Measurements from ENCODE around the gene SGPL1.

Gene SGPL1

DNA sequence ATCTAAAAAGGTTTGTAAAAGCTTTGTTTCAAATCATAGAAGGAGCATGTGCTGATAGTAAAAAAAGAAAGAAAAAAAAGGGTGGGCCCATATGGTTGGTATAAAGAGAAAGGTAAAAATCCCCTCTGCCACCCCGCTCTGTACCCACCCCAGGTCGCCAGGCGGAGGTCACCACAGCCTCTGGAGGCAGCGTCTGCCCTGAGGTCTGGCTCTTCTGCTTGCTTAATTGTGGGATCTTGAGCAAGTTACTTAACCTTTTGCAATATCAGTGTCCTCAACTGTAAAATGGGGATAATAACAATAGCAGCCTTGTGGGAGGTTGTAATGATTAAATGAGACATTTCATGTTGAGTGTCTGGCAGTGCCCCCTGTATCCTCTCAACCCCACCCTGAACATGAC is 83.3 kb downstream of the SGPL1 start:
- DNase-seq (ENCODE audit: low spot score), result no peak
- H3K9me3 Mint-ChIP-seq, result no peaks in the 10 kb centered on the region
- no peak overlapping the region for H3K27ac Mint-ChIP-seq
- no peaks in the 10 kb centered on the region for H3K36me3 Mint-ChIP-seq (ENCODE audit: low read depth)
- H3K27me3 Mint-ChIP-seq (ENCODE audit: low read depth), result peaks cover 4% of the 10 kb centered on the region
- no peak overlapping the region for H3K4me3 Mint-ChIP-seq
- H3K4me1 Mint-ChIP-seq (ENCODE audit: low read depth), result no peaks in the 10 kb centered on the region

DNA sequence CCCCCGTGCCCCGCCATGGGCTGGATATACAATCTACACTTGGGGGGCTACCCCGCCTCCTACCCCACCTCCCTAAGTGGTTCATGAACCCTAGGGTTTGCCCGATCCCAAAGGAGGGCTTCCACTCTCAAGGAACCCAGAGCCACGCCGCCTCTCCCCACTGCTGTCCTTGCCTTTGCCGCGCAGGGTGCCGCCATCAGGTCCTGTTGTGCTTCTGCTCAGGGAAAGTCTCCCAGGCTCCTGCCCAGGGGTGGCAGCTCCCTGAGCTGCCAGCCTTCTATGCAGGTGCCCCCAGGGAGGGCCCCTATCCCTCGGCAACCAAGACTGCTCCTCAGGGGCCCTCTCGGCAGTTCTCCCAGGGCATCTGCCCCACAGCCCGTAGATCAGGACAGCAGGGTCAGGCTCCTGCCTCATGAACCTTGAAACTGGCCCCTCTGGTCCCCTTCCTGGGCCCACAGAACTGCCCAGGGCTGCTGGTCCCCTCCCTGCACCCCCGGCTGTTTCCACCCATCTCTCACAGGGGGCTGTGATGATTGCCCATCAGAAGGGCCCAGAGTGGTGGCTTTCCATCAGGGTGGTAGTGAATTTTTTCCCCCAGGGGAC is 85.6 kb downstream of the SGPL1 start:
- Mint-ChIP-seq H3K36me3 (ENCODE audit: low read depth) (no peaks in the 10 kb centered on the region), H3K27me3 (ENCODE audit: low read depth) (peaks cover 4% of the 10 kb centered on the region), H3K9me3 (no peaks in the 10 kb centered on the region), H3K4me3 (no peak overlapping the region), H3K27ac (no peak overlapping the region), H3K4me1 (ENCODE audit: low read depth) (no peaks in the 10 kb centered on the region)
- DNase-seq (ENCODE audit: low spot score), result no peak

DNA sequence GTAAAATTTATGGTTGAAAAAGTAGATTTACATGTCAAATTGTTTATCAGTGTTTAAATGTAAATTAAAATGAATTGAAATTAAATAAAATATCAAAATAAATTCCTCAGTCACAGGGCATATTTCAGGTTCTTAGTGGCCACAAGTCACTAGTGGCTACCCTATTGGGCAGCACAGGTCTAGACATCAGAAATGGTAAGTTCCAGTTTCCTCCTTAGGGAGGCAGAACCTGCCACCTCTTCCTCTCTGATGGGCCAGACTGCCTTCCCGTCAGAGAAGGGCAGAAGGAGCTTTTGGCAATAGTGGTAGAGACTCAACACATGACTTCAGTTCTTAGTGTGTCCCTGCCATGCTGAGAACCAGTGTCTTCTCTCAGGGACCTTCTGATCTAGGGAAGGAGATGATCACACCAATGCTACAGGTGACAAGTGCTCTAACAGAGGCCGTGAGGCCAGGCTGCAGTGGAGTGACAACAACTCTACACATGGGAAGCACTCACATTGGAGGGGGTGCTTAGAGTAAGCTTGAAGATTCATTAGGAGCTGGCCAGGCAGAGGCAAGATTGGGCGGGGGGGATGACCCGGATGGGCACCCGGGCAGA is 87.0 kb downstream of the SGPL1 start:
- H3K27ac Mint-ChIP-seq, result no peak overlapping the region
- H3K9me3 Mint-ChIP-seq, result no peaks in the 10 kb centered on the region
- H3K36me3 Mint-ChIP-seq (ENCODE audit: low read depth), result no peaks in the 10 kb centered on the region
- H3K4me1 Mint-ChIP-seq (ENCODE audit: low read depth), result no peaks in the 10 kb centered on the region
- DNase-seq (ENCODE audit: low spot score), result no peak
- H3K27me3 Mint-ChIP-seq (ENCODE audit: low read depth), result peaks cover 4% of the 10 kb centered on the region
- H3K4me3 Mint-ChIP-seq, result no peak overlapping the region

DNA sequence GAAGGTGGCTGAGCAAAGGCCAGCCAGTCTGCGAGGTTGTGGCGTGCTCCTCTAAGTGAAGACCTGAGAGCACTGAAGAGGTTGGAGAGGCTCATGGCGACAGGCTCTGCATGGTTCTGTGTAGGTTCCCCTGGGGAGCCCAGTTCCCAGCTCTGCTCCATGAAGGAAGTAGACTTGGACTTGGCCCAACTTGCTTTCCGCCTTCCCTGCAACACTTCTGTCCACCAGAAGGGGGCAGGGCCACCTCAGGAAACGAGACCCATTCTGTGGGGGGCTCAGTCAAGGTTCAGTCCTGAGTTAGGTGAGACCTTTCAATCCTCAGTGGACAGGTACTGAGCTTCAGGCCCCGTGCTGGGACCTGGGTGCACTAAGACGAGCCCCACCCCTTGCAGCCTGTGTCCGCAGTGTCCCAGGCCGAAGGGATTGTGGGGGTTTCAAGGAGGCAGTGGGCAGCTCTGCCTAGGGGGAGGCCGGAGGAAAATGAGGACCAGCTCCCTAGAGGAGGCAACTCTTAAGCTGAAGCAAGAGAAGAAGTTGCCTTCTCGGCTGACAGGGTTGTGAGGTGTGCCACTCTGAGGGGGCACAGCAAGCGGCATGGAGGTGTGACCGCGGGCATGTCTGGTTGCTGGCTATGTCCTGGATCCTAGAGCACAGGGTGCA is 87.6 kb downstream of the SGPL1 start:
- Mint-ChIP-seq H3K4me1 (ENCODE audit: low read depth) (no peaks in the 10 kb centered on the region), H3K27me3 (ENCODE audit: low read depth) (peaks cover 4% of the 10 kb centered on the region), H3K9me3 (no peaks in the 10 kb centered on the region), H3K4me3 (no peak overlapping the region), H3K36me3 (ENCODE audit: low read depth) (no peaks in the 10 kb centered on the region), H3K27ac (no peak overlapping the region)
- no peak for DNase-seq (ENCODE audit: low spot score)

DNA sequence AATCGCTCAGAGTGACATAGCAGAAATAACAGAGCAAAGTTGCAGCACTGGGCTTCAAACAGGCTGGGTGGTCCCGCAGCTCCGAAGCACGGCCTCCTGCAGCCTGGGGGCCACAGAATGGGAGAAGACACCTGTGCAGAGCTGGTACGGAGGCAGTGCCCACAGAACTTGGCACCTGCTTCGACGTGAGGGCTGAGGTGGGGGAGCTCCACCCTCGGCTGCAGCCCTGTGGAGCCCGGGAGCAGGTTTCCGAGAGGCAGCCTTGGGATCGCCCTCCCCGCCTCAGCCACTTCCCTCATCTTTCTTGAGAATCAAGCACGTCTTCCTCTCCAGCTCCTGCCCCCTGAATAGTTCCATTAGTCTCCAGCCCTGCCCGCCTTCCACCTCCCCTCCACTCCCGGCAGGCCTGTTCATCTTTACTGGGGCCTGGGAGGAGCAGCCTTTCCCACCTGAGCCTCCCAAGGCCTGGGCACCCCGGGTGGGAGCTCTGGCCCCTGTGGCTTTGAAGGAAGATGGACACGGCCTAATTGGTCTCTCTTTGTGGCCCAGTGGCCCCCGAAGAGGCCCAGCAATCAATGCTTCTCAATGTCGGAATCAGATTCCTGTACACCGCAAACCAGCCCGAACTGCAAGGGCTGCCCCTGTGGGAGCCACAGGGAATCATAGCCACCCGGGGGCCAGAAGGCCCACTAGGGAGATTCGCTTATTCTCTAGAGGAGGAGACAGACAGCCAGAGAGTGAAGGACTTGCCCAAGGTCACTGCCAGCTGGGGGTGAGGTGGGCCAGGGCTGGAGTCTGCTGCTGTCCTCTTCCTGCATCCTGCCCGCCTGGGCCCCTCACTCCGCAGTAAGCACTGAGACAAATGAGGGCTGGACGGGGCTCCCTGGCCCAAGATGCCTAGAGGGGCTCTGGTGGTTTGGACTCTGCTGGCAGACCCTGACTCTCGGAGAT is 89.6 kb downstream of the SGPL1 start:
- no peaks in the 10 kb centered on the region for H3K27me3 Mint-ChIP-seq (ENCODE audit: low read depth)
- H3K36me3 Mint-ChIP-seq (ENCODE audit: low read depth), result no peaks in the 10 kb centered on the region
- no peak overlapping the region for H3K27ac Mint-ChIP-seq
- DNase-seq (ENCODE audit: low spot score), result no peak
- H3K4me3 Mint-ChIP-seq, result no peak overlapping the region
- no peaks in the 10 kb centered on the region for H3K9me3 Mint-ChIP-seq
- no peaks in the 10 kb centered on the region for H3K4me1 Mint-ChIP-seq (ENCODE audit: low read depth)

DNA sequence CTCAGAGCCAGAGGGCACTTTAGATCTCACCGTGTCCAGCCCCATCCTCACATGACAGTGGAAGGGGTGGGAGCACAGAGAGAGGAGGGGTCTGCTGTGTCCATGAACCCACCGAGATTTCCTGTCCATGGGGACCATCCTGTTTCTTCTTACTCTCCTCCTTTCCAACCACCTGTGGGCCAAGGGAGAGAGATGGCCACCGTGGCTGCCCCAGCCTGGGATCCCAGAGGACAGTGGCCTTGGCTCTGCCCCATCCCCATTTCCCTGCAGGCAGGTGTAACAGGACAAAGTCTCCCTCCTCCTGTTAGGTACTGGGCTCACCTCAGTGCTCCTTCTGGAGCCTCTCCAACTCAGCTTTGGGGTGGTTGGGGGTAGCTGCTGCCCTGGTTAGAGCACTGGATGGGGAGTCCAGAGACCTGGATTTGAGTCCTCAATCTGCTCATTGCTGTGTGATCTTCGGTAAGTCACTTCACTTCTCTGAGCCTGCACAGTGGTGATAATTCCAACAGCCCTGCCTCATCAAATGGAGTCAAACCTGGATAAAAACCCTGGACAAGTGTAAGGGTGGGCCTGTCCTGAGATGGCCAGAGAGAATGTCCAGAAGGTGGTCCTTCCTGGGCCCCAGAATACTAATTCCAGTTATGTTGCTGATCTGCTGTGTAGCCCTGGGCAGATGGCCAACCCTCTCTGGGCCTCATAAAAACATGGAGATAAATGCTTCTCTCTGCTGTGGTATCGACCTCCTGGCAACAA is 90.5 kb downstream of the SGPL1 start:
- no peak for DNase-seq (ENCODE audit: low spot score)
- Mint-ChIP-seq H3K36me3 (ENCODE audit: low read depth) (no peaks in the 10 kb centered on the region), H3K27me3 (ENCODE audit: low read depth) (no peaks in the 10 kb centered on the region), H3K9me3 (no peaks in the 10 kb centered on the region), H3K27ac (no peak overlapping the region), H3K4me1 (ENCODE audit: low read depth) (no peaks in the 10 kb centered on the region), H3K4me3 (no peak overlapping the region)

DNA sequence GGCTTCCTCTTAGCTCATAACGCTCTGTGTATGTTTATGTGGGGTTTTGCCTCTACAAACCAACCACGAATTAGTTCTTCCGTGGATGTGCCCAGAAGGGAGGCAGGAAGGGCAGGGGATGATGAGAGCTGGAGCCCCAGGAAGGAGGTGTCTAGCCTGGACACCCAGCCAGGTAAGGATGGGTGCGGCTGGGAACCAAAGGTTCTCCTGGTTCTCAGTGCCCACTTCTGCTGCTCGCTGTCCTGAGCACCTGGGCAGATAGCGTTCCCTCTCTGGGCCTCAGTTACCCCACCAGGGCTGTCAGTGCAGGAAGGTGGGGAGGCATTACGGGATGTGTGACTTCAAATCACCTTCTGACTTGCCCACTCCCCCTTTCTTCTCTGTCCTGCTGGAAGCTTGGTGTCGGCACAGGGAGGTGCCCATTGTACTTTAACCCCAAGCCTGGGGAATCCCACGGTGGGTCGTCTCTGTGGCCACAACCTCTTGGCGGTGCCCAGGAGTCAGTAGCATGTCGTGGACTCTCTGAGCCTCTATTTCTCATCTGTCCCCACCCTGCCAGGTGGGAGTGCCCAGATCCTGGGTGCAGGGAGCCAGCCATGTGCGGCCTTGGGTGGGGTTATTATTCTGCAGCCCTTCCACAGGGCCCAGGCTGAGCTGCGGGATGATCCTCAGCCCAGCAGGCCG is 91.3 kb downstream of the SGPL1 start:
- H3K36me3 Mint-ChIP-seq (ENCODE audit: low read depth), result no peaks in the 10 kb centered on the region
- no peaks in the 10 kb centered on the region for H3K9me3 Mint-ChIP-seq
- H3K4me1 Mint-ChIP-seq (ENCODE audit: low read depth), result no peaks in the 10 kb centered on the region
- no peak overlapping the region for H3K27ac Mint-ChIP-seq
- H3K27me3 Mint-ChIP-seq (ENCODE audit: low read depth), result no peaks in the 10 kb centered on the region
- H3K4me3 Mint-ChIP-seq, result no peak overlapping the region
- DNase-seq (ENCODE audit: low spot score), result no peak

DNA sequence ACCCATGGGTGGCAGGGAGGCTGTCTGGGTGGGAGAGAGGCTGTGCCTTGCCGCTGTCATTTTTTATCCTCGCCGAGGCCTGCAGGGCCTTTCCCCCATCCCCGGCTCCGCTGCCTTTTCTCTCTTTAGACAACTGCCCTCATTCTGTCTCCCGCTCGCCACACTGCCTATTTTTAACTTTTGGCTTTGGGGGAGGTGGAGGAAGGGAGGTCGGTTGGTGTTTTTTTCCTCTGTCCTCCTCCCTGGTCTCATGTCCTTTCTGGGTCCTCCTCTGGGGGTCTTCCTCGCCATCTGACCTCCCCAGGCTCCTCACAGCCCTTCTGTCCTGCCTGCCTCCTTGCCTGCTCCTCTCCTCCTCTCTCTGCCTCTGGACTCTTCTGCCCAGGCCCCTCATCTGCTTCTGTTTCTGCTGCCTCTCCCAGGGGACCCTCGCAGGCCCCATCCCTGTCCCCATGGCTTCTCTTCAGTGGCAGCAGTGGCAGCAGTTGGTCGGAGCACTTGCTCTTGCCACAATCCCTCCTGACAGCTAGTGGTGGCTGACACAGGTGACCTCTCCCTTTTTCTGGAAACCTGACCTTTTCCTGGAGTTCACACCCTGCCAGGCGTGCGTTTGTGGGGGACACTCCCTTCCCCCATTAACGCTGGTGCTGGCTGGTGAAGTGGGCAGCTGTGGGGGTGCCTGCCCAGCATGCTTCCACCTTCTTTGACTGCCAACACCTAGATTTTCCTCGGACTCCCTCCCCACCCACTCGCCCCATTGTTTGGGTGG is 92.1 kb downstream of the SGPL1 start:
- H3K4me1 Mint-ChIP-seq (ENCODE audit: low read depth), result no peaks in the 10 kb centered on the region
- no peaks in the 10 kb centered on the region for H3K36me3 Mint-ChIP-seq (ENCODE audit: low read depth)
- DNase-seq (ENCODE audit: low spot score), result no peak
- no peaks in the 10 kb centered on the region for H3K27me3 Mint-ChIP-seq (ENCODE audit: low read depth)
- H3K27ac Mint-ChIP-seq, result no peak overlapping the region
- no peak overlapping the region for H3K4me3 Mint-ChIP-seq
- H3K9me3 Mint-ChIP-seq, result no peaks in the 10 kb centered on the region

DNA sequence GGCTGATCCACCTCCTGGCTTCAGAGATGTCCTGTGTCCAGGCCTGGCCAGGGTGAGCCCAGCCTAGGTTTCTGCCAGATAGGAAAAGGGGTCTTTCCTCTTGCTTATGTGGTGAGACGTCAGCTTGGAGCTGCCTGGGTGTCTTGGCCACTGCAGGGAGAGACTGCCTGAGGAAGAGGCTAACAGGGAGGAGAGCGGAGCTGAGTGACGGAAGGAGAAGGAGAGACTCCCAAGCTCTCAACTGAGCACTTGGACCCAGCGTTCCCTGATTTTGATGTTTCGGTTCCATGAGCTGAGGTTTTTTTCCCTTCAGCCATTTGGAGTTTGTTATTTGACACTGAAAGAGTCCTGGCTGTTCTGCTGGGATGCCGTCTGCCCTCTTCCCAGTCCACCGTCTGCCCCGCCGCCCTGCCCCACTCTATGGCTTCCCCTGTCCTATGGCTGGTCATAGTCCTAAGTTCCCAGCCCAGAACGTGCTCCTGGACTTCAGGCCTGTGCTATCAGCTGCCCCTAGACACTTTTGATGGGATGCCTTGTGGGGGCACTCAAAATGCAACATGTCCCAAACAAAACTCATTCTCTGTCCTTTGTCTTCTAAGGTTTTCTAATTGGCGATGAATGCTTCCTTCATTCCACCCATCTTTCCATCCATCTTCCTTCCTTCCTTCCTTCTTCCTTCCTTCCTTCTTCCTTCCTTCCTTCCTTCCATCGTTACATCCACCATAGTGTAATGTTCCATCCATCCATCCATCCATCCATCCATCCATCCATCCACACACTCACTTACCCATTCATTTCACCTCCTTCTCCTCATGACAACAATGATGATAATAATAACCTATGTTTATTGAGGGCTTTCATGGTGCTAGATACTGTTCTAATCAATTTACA is 92.9 kb downstream of the SGPL1 start:
- no peak for DNase-seq (ENCODE audit: low spot score)
- no peaks in the 10 kb centered on the region for H3K4me1 Mint-ChIP-seq (ENCODE audit: low read depth)
- H3K27me3 Mint-ChIP-seq (ENCODE audit: low read depth), result no peaks in the 10 kb centered on the region
- no peaks in the 10 kb centered on the region for H3K9me3 Mint-ChIP-seq
- H3K36me3 Mint-ChIP-seq (ENCODE audit: low read depth), result no peaks in the 10 kb centered on the region
- H3K4me3 Mint-ChIP-seq, result no peak overlapping the region
- H3K27ac Mint-ChIP-seq, result no peak overlapping the region

DNA sequence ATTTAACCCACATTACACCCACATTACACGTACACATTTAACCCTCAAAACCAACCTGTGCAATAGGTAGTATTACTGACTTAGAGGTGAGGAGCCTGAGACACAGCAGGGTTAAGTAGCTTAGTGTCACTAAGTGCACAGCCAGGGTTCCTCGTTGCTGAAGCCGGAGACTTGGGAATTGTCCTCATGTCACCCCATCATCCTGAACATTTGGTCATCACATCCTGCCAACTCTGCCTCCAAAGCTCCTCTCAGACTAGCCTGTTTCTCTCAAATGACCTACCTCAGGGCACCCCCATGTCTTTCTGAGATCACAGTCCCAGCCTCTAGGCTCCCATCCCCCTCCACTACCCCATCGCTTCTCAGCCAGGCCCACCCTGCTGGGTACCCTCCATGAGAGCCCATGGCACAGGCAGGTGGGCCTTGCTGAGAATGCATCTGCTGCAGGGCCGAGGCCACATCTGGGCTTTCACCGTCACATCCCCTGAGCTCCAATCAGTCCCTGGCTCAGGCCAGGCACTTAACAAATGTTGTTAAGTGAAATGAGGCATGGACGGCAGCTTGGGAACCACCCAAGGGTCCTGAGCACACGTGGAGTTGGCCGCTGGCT is 93.7 kb downstream of the SGPL1 start:
- DNase-seq (ENCODE audit: low spot score), result no peak
- Mint-ChIP-seq H3K4me3 (no peak overlapping the region), H3K27ac (no peak overlapping the region), H3K27me3 (ENCODE audit: low read depth) (no peaks in the 10 kb centered on the region), H3K36me3 (ENCODE audit: low read depth) (no peaks in the 10 kb centered on the region), H3K9me3 (no peaks in the 10 kb centered on the region), H3K4me1 (ENCODE audit: low read depth) (no peaks in the 10 kb centered on the region)

DNA sequence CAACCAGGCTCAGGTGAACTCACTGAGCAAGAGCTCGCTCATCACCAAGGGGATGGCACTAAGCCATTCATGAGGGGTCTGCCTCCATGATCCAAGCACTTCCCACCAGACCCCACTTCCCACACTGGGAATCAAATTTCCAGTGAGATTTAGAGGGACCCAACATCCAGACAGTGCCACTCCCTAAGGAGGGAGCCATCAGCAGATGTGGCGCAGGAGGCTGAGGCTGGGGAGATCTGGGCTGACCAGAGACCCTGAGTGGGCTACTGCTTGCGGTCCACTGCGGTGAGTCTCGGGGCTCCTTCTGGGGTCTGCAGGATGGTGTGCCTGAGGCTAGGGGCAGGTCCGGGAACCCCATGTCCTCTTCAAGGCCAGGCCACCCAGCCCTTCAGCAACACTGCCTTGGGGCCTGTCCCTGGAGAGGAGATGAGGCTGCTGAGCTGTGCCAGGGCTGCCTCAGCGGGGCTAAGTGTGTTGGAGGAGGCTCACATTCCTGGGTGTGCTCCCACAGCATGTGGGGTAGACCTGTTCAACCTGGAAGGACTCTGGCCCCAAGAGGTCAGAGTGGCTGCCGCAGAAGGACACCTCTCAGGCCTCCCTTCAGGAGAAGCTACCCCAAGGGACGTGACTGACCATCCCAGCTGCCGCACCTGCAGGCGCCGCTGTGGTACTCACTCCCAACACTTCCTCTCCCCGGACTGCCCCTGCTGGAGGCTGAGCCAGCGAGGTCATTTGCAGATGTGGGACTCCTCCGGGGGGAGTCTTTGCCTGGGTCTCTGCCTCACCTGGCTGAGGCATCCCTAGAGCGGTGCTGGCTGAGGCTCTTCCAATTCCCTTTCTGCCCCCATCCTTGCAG is 95.0 kb downstream of the SGPL1 start:
- Mint-ChIP-seq H3K9me3 (no peaks in the 10 kb centered on the region), H3K4me3 (no peak overlapping the region), H3K27ac (no peak overlapping the region), H3K4me1 (ENCODE audit: low read depth) (no peaks in the 10 kb centered on the region), H3K27me3 (ENCODE audit: low read depth) (no peaks in the 10 kb centered on the region), H3K36me3 (ENCODE audit: low read depth) (no peaks in the 10 kb centered on the region)
- DNase-seq (ENCODE audit: low spot score), result no peak

All from T-helper 2 cell treated with Interferon-gamma antibody and Interleukin-4, amounts not matched to agents 5 μg/mL and 100 μg/mL, for 36 hours (primary cell).